ENCODE measurements around the gene AOC2.

Gene AOC2

GRCh38 chr17:42868338-42868737, 24.0 kb downstream of the AOC2 start:
- H3K27me3 ChIP-seq (ENCODE audit: insufficient read depth, poor library complexity, severe bottlenecking): no peaks in the 10 kb centered on the region
- H3K4me3 ChIP-seq (replicated peaks; ENCODE audit: insufficient read depth, low read length): no peak overlapping the region
- no peak overlapping the region for H3K27ac ChIP-seq (replicated peaks)
- TF ChIP-seq, protein P1, sequence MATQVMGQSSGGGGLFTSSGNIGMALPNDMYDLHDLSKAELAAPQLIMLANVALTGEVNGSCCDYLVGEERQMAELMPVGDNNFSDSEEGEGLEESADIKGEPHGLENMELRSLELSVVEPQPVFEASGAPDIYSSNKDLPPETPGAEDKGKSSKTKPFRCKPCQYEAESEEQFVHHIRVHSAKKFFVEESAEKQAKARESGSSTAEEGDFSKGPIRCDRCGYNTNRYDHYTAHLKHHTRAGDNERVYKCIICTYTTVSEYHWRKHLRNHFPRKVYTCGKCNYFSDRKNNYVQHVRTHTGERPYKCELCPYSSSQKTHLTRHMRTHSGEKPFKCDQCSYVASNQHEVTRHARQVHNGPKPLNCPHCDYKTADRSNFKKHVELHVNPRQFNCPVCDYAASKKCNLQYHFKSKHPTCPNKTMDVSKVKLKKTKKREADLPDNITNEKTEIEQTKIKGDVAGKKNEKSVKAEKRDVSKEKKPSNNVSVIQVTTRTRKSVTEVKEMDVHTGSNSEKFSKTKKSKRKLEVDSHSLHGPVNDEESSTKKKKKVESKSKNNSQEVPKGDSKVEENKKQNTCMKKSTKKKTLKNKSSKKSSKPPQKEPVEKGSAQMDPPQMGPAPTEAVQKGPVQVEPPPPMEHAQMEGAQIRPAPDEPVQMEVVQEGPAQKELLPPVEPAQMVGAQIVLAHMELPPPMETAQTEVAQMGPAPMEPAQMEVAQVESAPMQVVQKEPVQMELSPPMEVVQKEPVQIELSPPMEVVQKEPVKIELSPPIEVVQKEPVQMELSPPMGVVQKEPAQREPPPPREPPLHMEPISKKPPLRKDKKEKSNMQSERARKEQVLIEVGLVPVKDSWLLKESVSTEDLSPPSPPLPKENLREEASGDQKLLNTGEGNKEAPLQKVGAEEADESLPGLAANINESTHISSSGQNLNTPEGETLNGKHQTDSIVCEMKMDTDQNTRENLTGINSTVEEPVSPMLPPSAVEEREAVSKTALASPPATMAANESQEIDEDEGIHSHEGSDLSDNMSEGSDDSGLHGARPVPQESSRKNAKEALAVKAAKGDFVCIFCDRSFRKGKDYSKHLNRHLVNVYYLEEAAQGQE (IDR thresholded peaks at IDR 0.05; ENCODE audit: insufficient replicate concordance, low read depth): no peak
- TF ChIP-seq GABPA (IDR thresholded peaks at IDR 0.05; ENCODE audit: low read depth) (no peak), POLR2AphosphoS5 (IDR thresholded peaks at IDR 0.05; ENCODE audit: low read depth) (no peak), SPI1 (IDR thresholded peaks at IDR 0.05; ENCODE audit: borderline replicate concordance, low read depth) (no peak), CTCF (IDR thresholded peaks at IDR 0.05; ENCODE audit: insufficient read depth, low read length) (no peak)
- DNase-seq (ENCODE audit: low read depth in 1 of 2, low spot score in 1 of 2): no peak

- no peak for DNase-seq (ENCODE audit: low read depth in 1 of 2, low spot score in 1 of 2)
- no peak overlapping the region for H3K4me3 ChIP-seq (replicated peaks; ENCODE audit: insufficient read depth, low read length)
- TF ChIP-seq GABPA (IDR thresholded peaks at IDR 0.05; ENCODE audit: low read depth) (no peak), POLR2AphosphoS5 (IDR thresholded peaks at IDR 0.05; ENCODE audit: low read depth) (no peak), SPI1 (IDR thresholded peaks at IDR 0.05; ENCODE audit: borderline replicate concordance, low read depth) (no peak), CTCF (IDR thresholded peaks at IDR 0.05; ENCODE audit: insufficient read depth, low read length) (no peak)
- TF ChIP-seq, protein P1 (IDR thresholded peaks at IDR 0.05; ENCODE audit: insufficient replicate concordance, low read depth): no peak
- no peak overlapping the region for H3K27ac ChIP-seq (replicated peaks)
- no peaks in the 10 kb centered on the region for H3K27me3 ChIP-seq (ENCODE audit: insufficient read depth, poor library complexity, severe bottlenecking)
Observed at GRCh38 chr17:42871647-42872046, 27.3 kb downstream of the AOC2 start.

- DNase-seq (ENCODE audit: low read depth in 1 of 2, low spot score in 1 of 2): no peak
- Histone ChIP-seq H3K4me3 (replicated peaks; ENCODE audit: insufficient read depth, low read length) (no peak overlapping the region), H3K27ac (replicated peaks) (no peak overlapping the region), H3K27me3 (ENCODE audit: insufficient read depth, poor library complexity, severe bottlenecking) (no peaks in the 10 kb centered on the region)
- TF ChIP-seq, protein P1 (IDR thresholded peaks at IDR 0.05; ENCODE audit: insufficient replicate concordance, low read depth): no peak
- TF ChIP-seq CTCF (IDR thresholded peaks at IDR 0.05; ENCODE audit: insufficient read depth, low read length) (no peak), GABPA (IDR thresholded peaks at IDR 0.05; ENCODE audit: low read depth) (no peak), POLR2AphosphoS5 (IDR thresholded peaks at IDR 0.05; ENCODE audit: low read depth) (no peak), SPI1 (IDR thresholded peaks at IDR 0.05; ENCODE audit: borderline replicate concordance, low read depth) (no peak)
Observed at GRCh38 chr17:42872251-42872965, 28.0 kb downstream of the AOC2 start.

Measured in HL-60 (cell line).